OCI-M1 (cell line): ENCODE results near the gene TRAP1.
"Not testable (repeated sequence)": the region's sequence is repeated elsewhere in the genome, so short reads cannot be mapped to it uniquely, and the experiment has no call there.

Experiments
- DNase-seq: peaks from one replicate; lab custom pipeline; 2025; lab: John Stamatoyannopoulos, UW

Gene TRAP1

DNA sequence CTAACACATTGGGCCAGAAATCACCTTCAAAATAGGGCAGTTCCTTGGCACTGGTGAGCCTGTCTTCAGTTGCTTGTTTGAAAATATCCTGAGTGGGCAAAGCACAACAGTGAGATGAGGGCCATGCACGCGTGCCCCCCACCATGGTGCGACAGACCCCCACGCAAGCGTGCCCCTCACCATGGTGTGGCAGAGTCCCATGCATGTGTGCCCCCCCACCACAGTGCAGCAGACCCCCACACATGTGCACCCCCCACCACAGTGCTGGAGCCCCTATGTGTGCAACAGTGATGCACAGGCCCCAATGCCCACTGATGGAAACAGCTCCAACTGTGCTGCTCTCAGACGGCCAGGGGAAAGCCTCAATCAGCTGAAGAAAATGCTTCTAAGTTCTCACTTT, 18.8 kb upstream of the TRAP1 start:
- DNase-seq = no peak

DNA sequence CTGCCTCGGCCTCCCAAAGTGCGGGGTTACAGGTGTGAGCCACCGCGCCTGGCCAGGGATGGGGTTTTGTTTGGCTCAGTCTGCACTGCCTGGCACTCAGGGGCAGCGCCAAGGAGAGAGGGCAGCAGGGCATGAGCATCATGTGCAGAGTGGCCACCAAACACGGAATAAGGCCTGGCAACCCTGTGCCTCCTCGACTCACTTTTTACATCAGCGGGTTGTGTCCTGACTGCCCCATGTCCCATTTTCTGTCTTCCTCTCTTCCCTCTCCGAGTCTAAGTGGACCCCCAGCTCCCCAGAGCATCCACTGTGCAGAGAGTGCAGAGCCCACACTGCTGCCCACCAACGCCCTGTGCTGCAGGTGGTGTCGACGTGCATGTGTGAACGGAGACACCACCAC, 18.2 kb upstream of the TRAP1 start:
- DNase-seq = no peak

DNA sequence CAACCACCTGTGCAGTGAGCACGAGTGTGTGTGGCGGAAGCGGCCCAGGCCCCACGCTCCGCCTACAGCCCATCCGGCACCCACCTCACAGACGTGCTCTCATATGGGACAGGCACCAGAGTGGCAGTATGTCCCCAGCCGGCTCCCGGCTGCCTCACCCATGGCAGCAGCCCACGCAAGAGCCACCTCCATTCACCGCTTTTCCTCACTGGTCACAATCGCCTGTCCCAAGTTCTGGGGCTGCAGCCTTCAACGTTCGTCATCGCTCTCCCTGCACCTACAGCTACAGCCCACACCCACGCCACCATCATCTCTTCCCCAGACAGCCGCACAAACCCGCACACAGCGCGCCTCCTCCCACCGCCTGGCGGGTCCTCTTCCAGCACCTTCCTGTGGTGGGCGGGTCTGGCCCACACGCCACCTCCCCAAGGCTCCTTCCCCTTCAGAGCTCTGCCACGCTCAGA, 17.5 kb upstream of the TRAP1 start:
- no peak for DNase-seq

DNA sequence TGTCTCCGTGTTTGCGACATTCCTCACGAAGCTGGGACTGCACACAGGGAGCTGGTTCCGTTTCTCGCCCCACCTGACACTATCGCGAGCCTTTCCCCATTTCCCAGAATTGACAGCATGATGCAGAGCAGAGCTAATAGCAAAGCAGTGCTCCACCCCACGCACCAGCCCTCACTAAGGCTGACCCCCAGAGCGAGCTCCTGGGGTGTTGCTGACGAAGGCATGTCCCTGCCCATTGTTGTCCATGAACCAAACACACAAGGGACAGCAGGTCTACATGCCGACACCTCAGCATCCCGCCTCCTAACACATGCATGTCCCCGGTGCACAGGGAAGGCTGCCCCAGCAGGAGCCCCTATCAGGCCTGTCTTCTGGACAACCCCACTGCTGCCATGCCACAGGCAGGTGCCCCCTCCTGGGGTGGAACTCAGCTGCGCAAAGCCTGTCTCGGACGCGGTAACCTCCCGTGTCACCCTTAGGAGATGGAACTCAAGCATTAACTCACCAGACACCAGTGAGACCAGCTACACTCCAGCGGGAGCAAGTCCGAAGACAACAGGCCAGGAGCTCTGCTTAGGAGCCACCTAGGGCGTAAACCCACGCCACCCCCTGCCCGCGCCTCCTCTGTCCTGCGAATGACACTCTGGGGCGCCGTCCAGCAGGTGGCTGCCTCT, 16.9 kb upstream of the TRAP1 start:
- DNase-seq = no peak

DNA sequence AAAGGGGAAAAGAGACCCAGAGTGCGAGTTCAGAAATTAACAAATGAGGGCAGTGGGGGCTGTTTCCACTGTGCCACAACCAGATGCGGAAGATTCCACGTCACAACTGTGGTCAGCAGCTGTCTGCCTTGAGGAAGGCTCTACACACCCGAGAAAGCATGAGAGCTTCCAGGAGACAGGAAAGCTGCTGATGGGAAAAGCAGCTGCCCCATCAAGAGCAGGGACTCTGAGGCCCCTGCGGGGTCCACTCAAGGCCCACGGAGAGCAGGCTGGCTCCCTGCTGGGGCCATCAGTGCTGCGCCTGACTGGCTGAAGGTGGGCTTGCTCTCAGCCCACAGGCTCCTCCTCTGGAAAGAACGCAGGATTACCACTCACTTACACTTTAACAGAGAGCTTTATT, 14.8 kb upstream of the TRAP1 start:
- no peak for DNase-seq

DNA sequence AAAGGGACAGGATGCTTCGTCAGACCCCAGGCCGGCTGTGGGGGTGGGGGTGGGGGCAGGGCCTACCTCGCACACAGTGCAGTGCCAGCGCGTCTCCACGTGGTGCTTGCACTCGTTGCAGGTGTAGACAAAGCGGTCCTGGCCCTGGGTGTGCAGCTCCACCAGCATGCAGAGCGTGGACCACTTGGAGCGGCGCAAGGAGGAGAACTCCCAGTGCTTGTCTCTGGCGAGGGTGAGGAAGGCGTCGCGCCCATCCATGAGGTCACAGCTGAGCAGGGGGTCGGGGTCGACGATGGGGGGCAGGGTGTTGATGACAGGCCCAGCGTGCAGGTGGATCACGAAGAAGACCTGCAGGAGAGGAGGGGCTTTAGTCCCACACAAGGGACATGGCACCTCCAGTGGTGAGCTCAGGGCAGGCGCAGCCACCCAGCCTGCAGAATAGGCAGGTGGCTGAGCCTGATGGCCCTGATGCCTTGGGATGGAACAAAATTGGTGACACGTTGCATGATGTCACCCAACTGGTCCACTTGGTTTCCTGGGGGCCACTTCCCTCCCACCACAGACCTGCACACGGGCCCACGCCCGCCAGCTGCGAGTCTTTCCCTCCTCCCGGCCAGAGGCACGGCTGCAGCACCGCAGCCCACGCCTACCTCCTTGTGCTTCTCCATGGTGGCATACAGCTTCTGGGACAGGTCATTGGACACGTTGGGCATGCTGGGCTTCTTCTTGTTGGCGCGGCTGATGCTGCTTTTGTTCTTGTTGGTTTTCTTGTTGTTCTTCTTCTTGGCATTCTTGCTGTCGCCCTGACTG, 14.0 kb upstream of the TRAP1 start:
- DNase-seq = no peak

DNA sequence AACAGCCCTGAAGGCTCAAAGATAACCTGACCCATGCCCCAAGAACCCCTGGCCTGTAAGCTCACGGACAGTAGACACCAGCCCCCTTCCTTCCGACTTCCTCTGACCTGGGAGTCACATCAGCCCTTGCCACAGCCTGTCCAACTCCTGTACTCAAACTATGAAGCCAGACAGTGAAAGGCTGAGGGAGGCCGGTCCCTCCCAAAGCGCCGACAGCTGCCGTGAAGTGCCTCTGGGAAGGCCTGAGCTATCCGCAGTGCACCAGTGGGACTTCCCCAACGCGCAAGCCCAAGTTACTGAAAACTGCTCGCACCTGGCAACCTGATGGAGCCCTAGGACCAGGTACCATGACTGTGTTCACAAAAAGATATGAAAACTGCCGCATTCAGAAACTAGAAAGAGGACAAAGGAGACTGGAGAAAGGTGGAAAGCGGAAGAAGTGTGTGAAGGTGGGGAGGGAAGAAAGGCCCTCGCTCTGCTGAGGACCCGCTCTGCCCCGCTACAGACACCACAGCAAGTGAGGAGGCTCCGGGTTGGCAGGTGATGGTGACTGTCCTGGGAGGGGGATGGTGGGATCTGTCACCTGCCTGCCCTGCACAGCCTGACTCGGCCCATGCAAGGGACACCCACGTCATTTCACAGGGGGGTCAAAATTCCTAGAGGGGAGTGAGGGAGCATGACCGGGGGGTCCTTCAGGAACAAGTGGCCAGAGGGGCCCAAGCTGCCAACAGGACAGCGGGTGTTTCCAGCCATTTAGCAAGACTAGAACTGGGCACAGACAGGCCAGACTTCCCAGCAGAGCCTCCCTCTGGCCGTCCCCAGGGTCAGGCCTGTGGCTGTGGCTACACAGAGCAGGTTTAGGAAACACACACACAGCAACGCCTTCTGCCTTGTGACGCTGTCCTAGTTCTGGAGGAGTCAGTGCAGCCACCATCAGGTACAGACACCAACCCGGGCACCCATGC, 13.1 kb upstream of the TRAP1 start:
- no peak for DNase-seq

DNA sequence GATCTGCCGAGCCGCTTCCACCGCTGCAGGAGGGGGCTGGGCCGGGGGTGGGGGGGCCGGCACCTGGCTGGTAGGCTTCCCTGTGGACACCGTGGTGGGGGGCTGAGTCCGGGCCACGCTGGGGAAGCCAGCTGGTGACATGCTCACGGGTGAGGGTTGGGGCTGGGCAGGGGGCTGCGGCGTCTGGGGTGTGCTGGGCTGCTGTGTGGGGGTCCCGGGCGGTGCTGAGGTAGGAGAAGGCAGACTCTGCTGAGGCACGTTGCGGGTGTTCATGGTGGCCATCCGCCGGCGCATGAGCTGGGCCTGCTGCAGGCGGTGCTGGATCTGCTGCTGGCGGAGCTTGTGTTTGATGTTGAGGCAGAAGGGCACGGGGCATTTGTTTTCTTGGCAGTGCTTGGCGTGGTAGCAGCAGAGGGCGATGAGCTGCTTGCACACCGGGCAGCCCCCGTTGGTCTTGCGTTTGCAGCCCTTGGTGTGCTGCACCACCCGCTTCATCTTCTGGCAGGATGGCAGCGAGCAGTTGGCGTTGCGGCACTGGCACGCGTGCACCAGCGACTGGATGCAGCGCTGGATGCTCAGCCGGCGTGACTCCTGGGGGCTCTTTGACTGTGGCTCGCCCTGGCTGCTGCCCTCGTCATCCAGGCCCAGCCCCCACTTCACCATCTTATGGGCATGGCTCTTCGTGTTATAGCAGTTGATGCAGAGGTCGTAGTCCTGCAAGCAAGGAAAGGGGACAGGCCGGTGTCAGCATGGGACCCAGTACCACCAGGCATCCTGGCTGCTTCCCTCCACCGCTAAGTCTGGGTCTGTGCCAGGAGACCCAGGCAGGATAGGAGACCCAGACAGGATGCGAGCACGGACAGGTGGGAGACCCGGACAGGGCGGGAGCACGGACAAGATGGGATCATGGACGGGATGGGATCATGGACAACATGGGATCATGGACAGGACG, 12.1 kb upstream of the TRAP1 start:
- no peak for DNase-seq

DNA sequence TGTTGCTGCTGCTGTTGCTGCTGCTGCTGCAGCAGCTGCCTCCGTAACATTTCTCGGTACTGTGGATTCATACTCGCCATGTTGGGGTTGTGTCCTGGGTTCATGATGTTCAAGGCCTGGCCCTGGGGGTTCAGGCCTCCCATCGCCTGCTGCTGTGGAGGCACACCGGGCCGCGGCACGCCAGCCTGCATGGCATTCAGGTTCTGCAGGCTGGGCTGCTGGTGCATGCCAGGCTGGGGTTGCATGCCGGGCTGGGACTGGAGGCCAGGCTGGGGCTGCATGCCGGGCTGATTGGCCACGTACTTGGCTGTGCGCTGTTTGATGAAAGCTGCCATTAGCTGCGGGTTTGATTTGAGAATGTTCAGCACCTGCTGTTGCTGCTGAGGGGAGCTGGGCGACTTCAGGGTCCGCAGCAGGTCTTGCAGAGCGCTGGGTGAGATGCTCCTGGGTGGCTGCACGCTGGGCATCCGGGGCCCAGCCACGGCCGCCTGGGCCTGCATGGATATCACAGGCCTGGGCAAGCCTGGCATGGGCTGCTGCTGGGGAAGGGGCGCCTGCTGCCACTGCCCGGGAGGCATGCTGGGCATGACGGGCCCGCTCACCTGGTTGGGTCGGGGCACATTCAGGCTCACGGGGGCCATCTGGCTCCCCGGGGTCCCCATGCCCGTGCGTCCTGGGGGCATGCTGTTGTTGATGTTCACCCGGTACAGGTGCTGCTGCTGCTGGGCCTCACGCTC, 11.3 kb upstream of the TRAP1 start:
- no peak for DNase-seq

DNA sequence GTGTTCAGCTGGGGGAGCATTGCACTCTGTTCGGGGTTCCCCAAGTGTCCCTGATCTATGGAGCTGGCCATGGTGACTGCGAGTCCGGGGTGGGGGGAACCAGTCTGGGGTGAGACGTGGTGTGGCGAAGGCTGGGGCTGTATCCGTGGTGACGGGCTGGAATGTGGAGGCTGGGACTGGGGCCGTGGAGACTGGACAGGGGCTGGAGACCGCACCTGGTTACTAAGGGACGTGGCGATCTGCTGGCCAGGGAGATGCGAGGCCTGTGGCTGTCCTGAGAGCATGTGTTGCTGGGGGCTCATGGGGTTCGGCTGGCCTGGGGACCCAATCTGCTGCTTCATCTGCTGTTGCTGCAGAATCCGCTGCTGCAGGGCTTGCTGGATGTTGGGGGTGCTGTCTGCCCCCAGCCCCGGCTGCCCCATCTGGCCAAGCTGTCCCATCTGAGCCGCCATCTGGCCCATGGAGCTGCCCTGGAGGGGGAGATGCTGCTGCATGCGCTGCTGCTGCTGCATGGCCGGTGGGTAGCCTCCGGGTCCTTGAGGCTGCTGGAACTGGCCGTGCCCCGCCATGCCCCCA, 10.6 kb upstream of the TRAP1 start:
- DNase-seq = no peak

DNA sequence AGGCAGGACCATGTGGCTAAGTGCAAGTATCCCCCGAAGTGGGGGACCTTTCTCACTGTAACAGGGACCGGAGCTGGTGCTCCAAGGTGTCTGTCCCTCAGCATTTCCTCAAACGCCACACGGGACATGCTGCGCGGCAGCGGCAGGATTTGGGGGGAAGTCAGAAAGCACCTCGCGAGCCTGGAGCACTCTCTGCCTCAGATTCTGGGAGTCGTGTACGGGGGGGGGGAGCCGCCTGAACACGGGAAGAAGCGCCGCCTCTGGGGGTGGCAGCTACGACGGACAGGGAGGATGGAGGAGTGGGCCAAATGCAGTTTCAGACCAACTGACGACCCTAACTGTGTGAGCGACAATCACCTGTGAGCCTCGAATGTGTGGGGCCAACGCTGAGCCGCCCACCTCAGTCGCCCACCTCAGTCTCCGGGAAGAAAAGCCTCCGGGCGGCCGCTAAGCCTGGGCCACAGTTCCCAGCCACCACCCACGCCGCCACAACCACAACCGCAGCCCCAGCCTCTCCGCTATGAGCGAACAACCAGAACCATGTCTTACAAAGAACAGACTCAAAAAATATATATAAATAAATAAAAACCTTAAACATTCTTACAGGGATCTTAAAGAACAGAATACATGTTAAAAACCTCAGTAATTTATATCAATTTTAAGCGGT, 8.8 kb upstream of the TRAP1 start:
- no peak for DNase-seq

DNA sequence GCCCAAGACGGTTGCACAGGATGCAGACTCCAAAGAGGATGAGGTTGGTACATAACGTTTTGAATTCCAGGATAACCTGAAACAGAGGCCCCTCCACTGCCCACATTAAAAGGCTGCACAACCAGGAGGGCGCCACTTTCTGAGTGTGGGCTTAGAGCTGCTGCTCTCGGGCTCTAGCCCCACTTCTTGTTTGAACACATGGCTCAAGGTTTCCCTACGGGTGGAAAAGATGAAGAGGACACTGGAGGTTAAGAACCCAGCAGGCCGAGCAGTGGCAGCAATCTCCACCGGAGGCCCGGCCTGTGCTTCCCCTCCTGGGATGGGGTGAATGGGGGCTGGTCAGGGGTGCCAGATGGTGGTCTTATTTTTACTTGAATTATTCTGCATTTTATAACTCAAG, 8.0 kb upstream of the TRAP1 start:
- DNase-seq = no peak

DNA sequence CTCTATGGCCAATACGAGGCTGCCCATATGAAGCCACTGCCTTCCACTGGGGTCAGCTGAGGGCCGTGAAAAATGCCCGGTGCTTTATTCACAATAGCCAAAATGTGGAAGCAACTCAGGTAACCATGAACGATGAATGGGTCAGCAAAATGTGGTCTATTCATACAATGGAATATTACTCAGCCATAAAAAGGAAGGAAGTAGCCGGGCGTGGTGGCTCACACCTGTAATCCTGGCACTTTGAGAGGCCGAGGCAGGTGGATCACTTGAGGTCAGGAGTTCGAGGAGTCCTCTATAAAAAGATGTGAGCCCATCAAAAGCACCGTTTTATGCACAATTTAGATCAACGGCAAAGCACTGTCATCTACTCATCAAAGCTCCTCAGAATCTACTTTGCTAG, 5.2 kb upstream of the TRAP1 start:
- DNase-seq = no peak

DNA sequence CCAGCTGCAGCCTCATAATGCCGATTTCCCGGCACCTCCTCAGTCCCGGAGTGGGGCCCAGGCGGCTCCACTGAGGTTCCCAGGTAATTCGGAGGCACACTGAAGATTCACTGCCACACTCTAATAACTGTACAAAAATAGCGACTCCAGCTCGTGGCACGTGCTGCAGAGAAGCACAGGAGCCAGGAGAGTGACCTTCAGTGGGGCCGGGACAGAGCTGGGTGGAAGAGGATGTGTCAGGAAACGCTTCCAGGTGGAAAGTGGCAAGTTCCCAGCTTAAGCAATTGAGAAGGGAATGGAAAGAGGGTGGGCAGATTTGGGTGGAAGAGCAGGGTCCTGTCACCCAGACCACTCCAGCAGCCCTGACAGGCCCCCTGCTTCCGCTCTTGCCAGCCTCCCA, 3.1 kb upstream of the TRAP1 start:
- DNase-seq = no peak

DNA sequence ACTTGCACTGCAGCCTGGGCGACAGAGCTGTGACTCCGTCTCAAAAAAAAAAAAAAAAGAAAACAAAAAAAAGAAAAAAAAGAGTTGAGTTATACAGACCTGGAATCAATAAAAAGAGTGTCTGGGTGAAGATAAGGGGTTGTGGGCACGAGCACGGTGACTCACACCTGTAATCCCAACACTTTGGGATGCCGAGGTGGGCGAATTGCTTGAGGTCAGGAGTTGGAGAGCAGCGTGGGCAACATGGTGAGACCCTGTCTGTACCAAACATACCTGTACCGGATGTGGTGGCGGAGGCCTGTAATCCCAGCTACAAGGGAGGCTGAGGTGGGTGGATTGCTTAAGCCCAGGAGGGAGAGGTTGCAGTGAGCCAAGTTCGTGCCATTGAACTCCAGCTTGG, 1.3 kb upstream of the TRAP1 start:
- no peak for DNase-seq

DNA sequence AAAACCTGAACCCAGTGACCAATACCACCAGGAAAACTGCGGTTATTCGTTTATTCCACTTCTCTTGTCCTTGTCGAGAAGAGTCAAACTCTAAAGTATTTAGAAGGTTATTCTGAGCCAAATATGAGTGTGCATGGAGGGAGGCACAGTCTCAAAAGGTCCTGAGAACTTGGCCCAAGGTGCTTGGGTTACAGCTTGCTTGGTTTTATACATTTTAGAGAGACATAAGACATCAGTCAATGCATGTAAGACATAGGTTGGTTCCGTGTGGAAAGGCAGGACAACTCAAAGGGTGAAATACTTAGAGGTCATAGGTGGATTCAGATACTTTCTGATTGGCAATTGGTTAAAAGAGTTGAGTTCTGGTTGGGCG, 681 bp upstream of the TRAP1 start:
- no peak for DNase-seq

DNA sequence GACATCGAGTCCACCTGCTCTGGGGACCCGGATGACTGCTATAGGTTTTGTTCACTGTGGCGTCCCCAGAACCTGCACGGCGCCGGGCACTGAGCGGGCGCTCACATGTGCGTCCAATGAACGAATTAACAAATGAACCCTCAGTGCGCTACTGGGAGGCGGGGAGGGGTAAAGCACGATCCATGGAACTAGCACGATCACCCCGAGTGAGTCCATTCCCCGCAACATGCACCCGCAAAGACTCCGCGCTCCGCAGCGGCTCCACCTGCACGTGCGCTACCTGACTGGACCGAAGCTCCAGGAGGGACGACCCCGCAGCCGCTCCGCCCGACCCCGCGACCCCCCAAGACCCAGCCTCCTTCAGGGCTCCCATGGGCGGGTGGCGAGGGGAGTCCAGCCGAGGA, 491 bp downstream of the TRAP1 start:
- peak; percentile 48 for DNase-seq

DNA sequence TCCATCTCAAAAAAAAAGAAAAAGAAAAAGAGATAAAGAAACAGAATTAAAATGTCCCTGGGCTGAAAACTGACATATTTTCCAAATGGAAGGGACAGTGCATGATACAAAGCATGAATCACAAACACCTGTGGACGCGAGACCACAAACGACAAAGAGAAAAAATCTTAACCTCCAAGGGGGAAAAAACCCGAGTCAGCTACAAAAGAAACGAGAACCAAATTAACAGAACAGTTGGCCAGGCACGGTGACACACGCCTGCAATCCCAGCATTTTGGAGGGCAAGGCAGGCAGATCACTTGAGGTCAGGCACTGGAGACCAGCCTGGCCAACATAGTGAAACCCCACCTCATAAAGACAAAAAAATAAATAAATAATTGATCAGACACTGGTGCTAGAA, 1.9 kb downstream of the TRAP1 start:
- no peak for DNase-seq

DNA sequence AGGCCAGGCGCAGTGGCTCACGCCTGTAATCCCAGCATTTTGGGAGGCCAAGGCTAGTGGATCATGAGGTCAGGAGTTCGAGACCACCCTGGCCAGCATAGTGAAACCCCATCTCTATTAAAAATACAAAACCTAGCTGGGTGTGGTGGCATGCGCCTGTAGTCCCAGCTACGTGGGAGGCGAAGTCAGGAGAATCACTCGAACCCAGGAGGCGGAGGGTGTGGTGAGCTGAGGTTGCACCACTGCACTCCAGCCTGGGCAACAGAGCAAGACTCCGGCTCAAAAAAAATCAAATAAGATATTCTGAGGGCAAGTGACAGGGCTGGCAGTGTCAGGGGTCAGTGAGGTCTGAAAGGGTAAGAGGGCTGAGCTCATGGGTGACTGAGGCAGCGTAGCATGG, 2.9 kb downstream of the TRAP1 start:
- not testable (repeated sequence) for DNase-seq
